GM12801 (cell line): ENCODE measurements around the gene AGAP1.

ENCODE experiments used
- CTCF ChIP-seq: IDR thresholded peaks from one replicate; pipeline ENCODE4 v1.5.1; 2011; ENCODE audit warnings: control low read depth; ENCODE audit not compliant: insufficient read length; ENCODE audit errors: extremely low read depth

The AGAP1 gene

GRCh38 chr2:235582729-235583128 is 88.9 kb downstream of the AGAP1 start:
- TF ChIP-seq CTCF, result no peak

- TF ChIP-seq CTCF, result no peak
Observed at GRCh38 chr2:235583144-235583543, 89.3 kb downstream of the AGAP1 start.

GRCh38 chr2:235583925-235584637 is 90.2 kb downstream of the AGAP1 start:
- no peak for TF ChIP-seq CTCF

GRCh38 chr2:235584638-235585007 is 90.8 kb downstream of the AGAP1 start:
- no peak for TF ChIP-seq CTCF

GRCh38 chr2:235587202-235587601 is 93.4 kb downstream of the AGAP1 start:
- TF ChIP-seq CTCF, result no peak

- TF ChIP-seq CTCF, result no peak
Observed at GRCh38 chr2:235588750-235589149, 94.9 kb downstream of the AGAP1 start.

- no peak for TF ChIP-seq CTCF
Observed at GRCh38 chr2:235591231-235591730, 97.4 kb downstream of the AGAP1 start.
